ENCODE results near the gene TMX1. TPM values are rescaled to one million over a fixed set of nuclear protein-coding genes. Genes with fewer than 3 reads are reported as not detected.

TMX1 gene
- total and polyA plus RNA-seq, 12 donors, result 4.0 to 14.5 (median 6.6) TPM

- no peaks in the 10 kb centered on the region for H3K36me3 ChIP-seq
- TF ChIP-seq, protein P1, sequence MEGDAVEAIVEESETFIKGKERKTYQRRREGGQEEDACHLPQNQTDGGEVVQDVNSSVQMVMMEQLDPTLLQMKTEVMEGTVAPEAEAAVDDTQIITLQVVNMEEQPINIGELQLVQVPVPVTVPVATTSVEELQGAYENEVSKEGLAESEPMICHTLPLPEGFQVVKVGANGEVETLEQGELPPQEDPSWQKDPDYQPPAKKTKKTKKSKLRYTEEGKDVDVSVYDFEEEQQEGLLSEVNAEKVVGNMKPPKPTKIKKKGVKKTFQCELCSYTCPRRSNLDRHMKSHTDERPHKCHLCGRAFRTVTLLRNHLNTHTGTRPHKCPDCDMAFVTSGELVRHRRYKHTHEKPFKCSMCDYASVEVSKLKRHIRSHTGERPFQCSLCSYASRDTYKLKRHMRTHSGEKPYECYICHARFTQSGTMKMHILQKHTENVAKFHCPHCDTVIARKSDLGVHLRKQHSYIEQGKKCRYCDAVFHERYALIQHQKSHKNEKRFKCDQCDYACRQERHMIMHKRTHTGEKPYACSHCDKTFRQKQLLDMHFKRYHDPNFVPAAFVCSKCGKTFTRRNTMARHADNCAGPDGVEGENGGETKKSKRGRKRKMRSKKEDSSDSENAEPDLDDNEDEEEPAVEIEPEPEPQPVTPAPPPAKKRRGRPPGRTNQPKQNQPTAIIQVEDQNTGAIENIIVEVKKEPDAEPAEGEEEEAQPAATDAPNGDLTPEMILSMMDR (IDR thresholded peaks at IDR 0.05), result no peak
- no peaks in the 10 kb centered on the region for H3K9me3 ChIP-seq
- no peaks in the 10 kb centered on the region for H3K27me3 ChIP-seq
- H3K27ac ChIP-seq, result no peak overlapping the region
- H3K4me1 ChIP-seq, result peaks cover 3 to 32% (median 19%) of the 10 kb centered on the region in 9 donors
- ATAC-seq, result no peak
- WGBS, 2 donors, result 69 to 84% methylated on average over 6 of the region's 6 CpGs
- intact Hi-C loops (cut with DNase I), result loop anchor here in 1 of 10 donors (5.0 kb wide), 1 partner anchor 357 kb away; the partner anchor contains the start of gene FRMD6
- no peak overlapping the region for H3K4me3 ChIP-seq
- no peak for DNase-seq
These were observed 55.0 kb downstream of the TMX1 start for GRCh38 chr14:51294951-51295525.

GRCh38 chr14:51295646-51296263, 55.7 kb downstream of the TMX1 start:
- Histone ChIP-seq H3K36me3 (no peaks in the 10 kb centered on the region), H3K4me3 (no peak overlapping the region), H3K27me3 (no peaks in the 10 kb centered on the region), H3K27ac (no peak overlapping the region), H3K9me3 (no peaks in the 10 kb centered on the region), H3K4me1 (peaks cover 3 to 32% (median 19%) of the 10 kb centered on the region in 9 donors)
- no peak for DNase-seq
- no peak for ATAC-seq
- TF ChIP-seq, protein P1 (IDR thresholded peaks at IDR 0.05), result no peak
- WGBS, 2 donors, result 74 to 78% methylated on average over 6 of the region's 6 CpGs
- intact Hi-C loops (cut with DNase I), result no loop called here

GRCh38 chr14:51297066-51297465, 57.0 kb downstream of the TMX1 start:
- Histone ChIP-seq H3K27ac (no peak overlapping the region), H3K4me1 (peaks cover 1 to 38% (median 19%) of the 10 kb centered on the region in 9 donors), H3K36me3 (no peaks in the 10 kb centered on the region), H3K4me3 (no peak overlapping the region), H3K9me3 (no peaks in the 10 kb centered on the region), H3K27me3 (no peaks in the 10 kb centered on the region)
- ATAC-seq (no peak), DNase-seq (no peak)
- WGBS, 2 donors, result 92 to 96% methylated on average over 3 of the region's 3 CpGs
- intact Hi-C loops (cut with DNase I), result no loop called here
- TF ChIP-seq, protein P1 (IDR thresholded peaks at IDR 0.05), result no peak

GRCh38 chr14:51298895-51299294, 58.8 kb downstream of the TMX1 start:
- Histone ChIP-seq H3K4me3 (no peak overlapping the region), H3K9me3 (no peaks in the 10 kb centered on the region), H3K4me1 (peaks cover 0 to 31% (median 6%) of the 10 kb centered on the region in 9 donors), H3K36me3 (no peaks in the 10 kb centered on the region), H3K27ac (no peak overlapping the region), H3K27me3 (no peaks in the 10 kb centered on the region)
- TF ChIP-seq, protein P1 (IDR thresholded peaks at IDR 0.05), result no peak
- WGBS, 2 donors, result 77 to 81% methylated on average over 1 of the region's 1 CpG
- intact Hi-C loops (cut with DNase I), result no loop called here
- ATAC-seq (no peak), DNase-seq (no peak)
